Activated CD8-positive, alpha-beta memory T cell treated with anti-CD3 and anti-CD28 coated beads for 24 hours (primary cell): ENCODE data around the gene ABCA1.
"Not testable (repeated sequence)": the region's sequence is repeated elsewhere in the genome, so short reads cannot be mapped to it uniquely, and the experiment has no call there.

Source experiments
- DNase-seq: peaks from one replicate; pipeline ENCODE4 v3.0.0-alpha.2; 2020

ABCA1 gene

GRCh38 chr9:104783588-104783987 is 144.4 kb downstream of the ABCA1 start:
- DNase-seq = no peak

GRCh38 chr9:104780796-104781395 is 147.1 kb downstream of the ABCA1 start:
- DNase-seq = no peak

- DNase-seq = no peak
Observed at GRCh38 chr9:104779946-104780535, 147.9 kb downstream of the ABCA1 start.

GRCh38 chr9:104779334-104779733 is 148.6 kb downstream of the ABCA1 start:
- no peak for DNase-seq

- no peak for DNase-seq
Observed at GRCh38 chr9:104778802-104779201, 149.2 kb downstream of the ABCA1 start.

- no peak for DNase-seq
Observed at GRCh38 chr9:104776797-104777196, 151.2 kb downstream of the ABCA1 start.

GRCh38 chr9:104775976-104776375 is 152.0 kb downstream of the ABCA1 start:
- DNase-seq = no peak

GRCh38 chr9:104775574-104775936 is 152.4 kb downstream of the ABCA1 start:
- DNase-seq = no peak

- DNase-seq = no peak
Observed at GRCh38 chr9:104774831-104775573, 153.0 kb downstream of the ABCA1 start.

GRCh38 chr9:104774132-104774531 is 153.8 kb downstream of the ABCA1 start:
- DNase-seq = no peak

- no peak for DNase-seq
Observed at GRCh38 chr9:104772714-104773510, 155.0 kb downstream of the ABCA1 start.

GRCh38 chr9:104769655-104770054 is 158.3 kb downstream of the ABCA1 start:
- no peak for DNase-seq

GRCh38 chr9:104769029-104769428 is 158.9 kb downstream of the ABCA1 start:
- not testable (repeated sequence) for DNase-seq

- DNase-seq = no peak
Observed at GRCh38 chr9:104767507-104767906, 160.4 kb downstream of the ABCA1 start.

GRCh38 chr9:104766025-104766424 is 161.9 kb downstream of the ABCA1 start:
- no peak for DNase-seq

GRCh38 chr9:104765138-104765537 is 162.8 kb downstream of the ABCA1 start:
- no peak for DNase-seq

GRCh38 chr9:104758974-104759373 is 169.0 kb downstream of the ABCA1 start:
- DNase-seq = no peak

- DNase-seq = no peak
Observed at GRCh38 chr9:104750185-104750767, 177.7 kb downstream of the ABCA1 start.

GRCh38 chr9:104748359-104749031 is 179.5 kb downstream of the ABCA1 start:
- DNase-seq = no peak

GRCh38 chr9:104747565-104748358 is 180.2 kb downstream of the ABCA1 start, which contains the start of gene NIPSNAP3A:
TSS of gene NIPSNAP3A (plus strand) at chr9:104747683. CDS start at chr9:104747793, 110 bp downstream.
- DNase-seq = peak; percentile 98

- no peak for DNase-seq
Observed at GRCh38 chr9:104747245-104747564, 180.8 kb downstream of the ABCA1 start.

GRCh38 chr9:104746798-104747197 is 181.2 kb downstream of the ABCA1 start:
- DNase-seq = no peak
